CD4-positive, alpha-beta T cell (primary cell): ENCODE measurements around the gene ZNF784. TPM values are rescaled to one million over a fixed set of nuclear protein-coding genes. Genes with fewer than 3 reads are reported as not detected.

ENCODE experiments used
- ATAC-seq: fragments of 200-7000 bp; cut with Tn5 transposase; one replicate; pipeline ENCODE4 v1.10.0; 2022; ENCODE audit warnings: mild to moderate bottlenecking; ENCODE audit not compliant: poor library complexity
- CTCF ChIA-PET: fragments of 350-600 bp; sonication (Branson Sonifier 250); formaldehyde crosslinking; loops from one replicate; lab custom pipeline; 2021; ENCODE audit warnings: antibody characterized with exemption, inconsistent platforms; lab: Charles Lee
- POLR2A ChIA-PET: fragments of 350-600 bp; sonication (Branson Sonifier 250); formaldehyde crosslinking; loops from one replicate; lab custom pipeline; 2021; ENCODE audit warnings: antibody characterized with exemption, inconsistent platforms; lab: Charles Lee
- DNase-seq, 14 experiments: peaks; one replicate each; pipeline ENCODE4 v3.0.0-alpha.2; 2013 to 2020; ENCODE audit warnings: mixed read lengths in 2 of 14
- H3K27ac ChIP-seq, 2 donors: one replicate each; pipeline versions ENCODE4 v1.5.1 to v1.7.0; 2013; ENCODE audit warnings: low read length in 2 of 2, low read depth in 1 of 2, mild to moderate bottlenecking in 1 of 2
- H3K27me3 ChIP-seq, 2 experiments: 1 replicate in 1 of 2; 2 replicates in 1 of 2; pipeline versions ENCODE4 v1.6.1 to v1.7.0; 2013; ENCODE audit warnings: low read length in 2 of 2, control low read depth in 1 of 2, mild to moderate bottlenecking in 1 of 2, moderate library complexity in 1 of 2; ENCODE audit not compliant: insufficient read depth in 2 of 2, control insufficient read depth in 1 of 2
- H3K36me3 ChIP-seq: one replicate; pipeline ENCODE4 v1.6.1; 2013; ENCODE audit warnings: low read length, control low read depth; ENCODE audit not compliant: insufficient read depth
- H3K4me1 ChIP-seq: one replicate; pipeline ENCODE4 v1.6.1; 2013; ENCODE audit warnings: low read length, control low read depth; ENCODE audit not compliant: insufficient read depth
- H3K4me3 ChIP-seq: one replicate; pipeline ENCODE4 v1.5.1; 2013; ENCODE audit warnings: mild to moderate bottlenecking, low read length, moderate library complexity
- H3K9me3 ChIP-seq, 2 experiments: 1 replicate in 1 of 2; 2 replicates in 1 of 2; pipeline versions ENCODE4 v1.6.1 to v1.7.0; 2013; ENCODE audit warnings: low read length in 2 of 2, mild to moderate bottlenecking in 2 of 2, control low read depth in 1 of 2, moderate library complexity in 1 of 2; ENCODE audit not compliant: control insufficient read depth in 1 of 2, insufficient read depth in 1 of 2
- H3K27ac Mint-ChIP-seq: one replicate; pipeline ENCODE4 v1.8.0; 2020; ENCODE audit warnings: mixed read lengths
- H3K27me3 Mint-ChIP-seq: one replicate; pipeline ENCODE4 v1.8.0; 2021; ENCODE audit warnings: mixed read lengths
- H3K36me3 Mint-ChIP-seq: one replicate; pipeline ENCODE4 v1.8.0; 2021; ENCODE audit warnings: low read depth, mixed read lengths
- H3K4me1 Mint-ChIP-seq: one replicate; pipeline ENCODE4 v1.8.0; 2021; ENCODE audit warnings: low read depth, mixed read lengths
- H3K4me3 Mint-ChIP-seq: one replicate; pipeline ENCODE4 v1.8.0; 2020; ENCODE audit warnings: mild to moderate bottlenecking, mixed read lengths
- H3K9me3 Mint-ChIP-seq: one replicate; pipeline ENCODE4 v1.8.0; 2020; ENCODE audit warnings: mixed read lengths
- intact Hi-C, 2 experiments: fragments of 100-400 bp; cut with DNase I in 1 of 2; cut with micrococcal nuclease in 1 of 2; formaldehyde crosslinking; loops; one replicate each; pipeline versions ENCODE4 v1.15.1 to v1.9.0; 2023 to 2025; cut with DNase I, micrococcal nuclease
- total RNA-seq, 174 experiments: library from RNA in 2 of 174; stranded (reverse) in 2 of 174; gene quantifications; one replicate each; pipeline ENCODE4 v1.2.3 and lab custom pipeline; 2021 to 2026
- TF ChIP-seq, protein P1 (sequence below): fragments of 200-600 bp; IDR thresholded peaks from one replicate; pipeline ENCODE4 v1.8.0; 2022; ENCODE audit warnings: antibody characterized with exemption, mild to moderate bottlenecking

The ZNF784 gene
- total RNA-seq, 2 experiments from 2014 or later, result 11.2 to 11.8 TPM

GRCh38 chr19:55621673-55622231 is 2.6 kb downstream of the ZNF784 start:
- no peaks in the 10 kb centered on the region for H3K27me3 ChIP-seq
- H3K4me1 Mint-ChIP-seq, result peaks cover 51% of the 10 kb centered on the region
- POLR2A ChIA-PET, result no interaction called here

DNA sequence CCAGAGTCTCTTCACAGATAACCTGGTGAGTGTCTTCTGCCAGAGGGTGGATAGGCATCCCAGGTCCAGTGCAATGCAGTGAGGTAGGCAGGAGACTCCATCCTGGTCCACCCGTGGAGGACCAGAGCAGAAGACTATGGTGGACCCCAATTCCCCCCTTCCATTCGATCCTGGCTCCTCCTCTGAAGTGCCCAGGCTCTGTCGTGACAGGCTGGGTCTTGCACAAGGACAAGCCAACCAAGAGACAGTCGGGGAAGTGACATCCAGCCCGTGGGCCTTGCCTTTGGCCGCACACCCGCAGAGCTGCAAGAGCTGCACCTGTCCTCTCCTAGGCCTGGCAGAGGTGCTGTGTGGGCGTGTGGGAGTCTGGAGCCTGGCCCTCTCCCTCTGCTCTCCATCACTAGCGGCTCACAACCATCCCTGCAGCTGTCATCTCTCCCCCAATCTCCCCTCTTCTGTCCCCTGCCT is 3.1 kb downstream of the ZNF784 start:
- H3K27me3 ChIP-seq, result no peaks in the 10 kb centered on the region
- CTCF ChIA-PET, result interaction anchor here (4.8 kb wide), 1 partner anchor 15 kb away, joined by 28 read pairs; the partner anchor contains the start of gene ZNF865
- no peaks in the 10 kb centered on the region for H3K9me3 ChIP-seq
- H3K27ac ChIP-seq, result no peak overlapping the region
- ATAC-seq (no peak), DNase-seq (peak in 1 of 14 experiments; percentile 27)
- H3K36me3 ChIP-seq, result peaks cover 24% of the 10 kb centered on the region
- Mint-ChIP-seq H3K27ac (peak overlapping the region; percentile 61), H3K4me3 (no peak overlapping the region), H3K4me1 (peaks cover 46% of the 10 kb centered on the region), H3K9me3 (no peaks in the 10 kb centered on the region), H3K27me3 (no peaks in the 10 kb centered on the region), H3K36me3 (peaks cover 39% of the 10 kb centered on the region)
- TF ChIP-seq, protein P1, sequence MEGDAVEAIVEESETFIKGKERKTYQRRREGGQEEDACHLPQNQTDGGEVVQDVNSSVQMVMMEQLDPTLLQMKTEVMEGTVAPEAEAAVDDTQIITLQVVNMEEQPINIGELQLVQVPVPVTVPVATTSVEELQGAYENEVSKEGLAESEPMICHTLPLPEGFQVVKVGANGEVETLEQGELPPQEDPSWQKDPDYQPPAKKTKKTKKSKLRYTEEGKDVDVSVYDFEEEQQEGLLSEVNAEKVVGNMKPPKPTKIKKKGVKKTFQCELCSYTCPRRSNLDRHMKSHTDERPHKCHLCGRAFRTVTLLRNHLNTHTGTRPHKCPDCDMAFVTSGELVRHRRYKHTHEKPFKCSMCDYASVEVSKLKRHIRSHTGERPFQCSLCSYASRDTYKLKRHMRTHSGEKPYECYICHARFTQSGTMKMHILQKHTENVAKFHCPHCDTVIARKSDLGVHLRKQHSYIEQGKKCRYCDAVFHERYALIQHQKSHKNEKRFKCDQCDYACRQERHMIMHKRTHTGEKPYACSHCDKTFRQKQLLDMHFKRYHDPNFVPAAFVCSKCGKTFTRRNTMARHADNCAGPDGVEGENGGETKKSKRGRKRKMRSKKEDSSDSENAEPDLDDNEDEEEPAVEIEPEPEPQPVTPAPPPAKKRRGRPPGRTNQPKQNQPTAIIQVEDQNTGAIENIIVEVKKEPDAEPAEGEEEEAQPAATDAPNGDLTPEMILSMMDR, result no peak
- intact Hi-C loops, result no loop called here
- no peak overlapping the region for H3K4me3 ChIP-seq
- H3K4me1 ChIP-seq, result peaks cover 42% of the 10 kb centered on the region
- POLR2A ChIA-PET, result interaction anchor here (2.6 kb wide), 1 partner anchor 15 kb away, joined by 16 read pairs; the partner anchor contains the start of gene ZNF865

More at GRCh38 chr19:55621673-55622231, 2.6 kb downstream of the ZNF784 start:
- Mint-ChIP-seq H3K27ac (no peak overlapping the region), H3K4me3 (no peak overlapping the region), H3K9me3 (no peaks in the 10 kb centered on the region), H3K36me3 (peaks cover 37% of the 10 kb centered on the region), H3K27me3 (no peaks in the 10 kb centered on the region)
- H3K4me1 ChIP-seq, result peaks cover 47% of the 10 kb centered on the region
- DNase-seq (peak in 1 of 14 experiments; percentile 39), ATAC-seq (no peak)
- TF ChIP-seq, protein P1, result no peak
- H3K4me3 ChIP-seq, result no peak overlapping the region
- H3K9me3 ChIP-seq, result no peaks in the 10 kb centered on the region
- intact Hi-C loops, result no loop called here
- H3K27ac ChIP-seq, result no peak overlapping the region
- CTCF ChIA-PET, result interaction anchor here (1.1 to 4.8 kb wide), 2 partner anchors 9 to 16 kb away, joined by 3 to 28 read pairs; partner anchors contain the start of gene ZNF865
- peaks cover 19% of the 10 kb centered on the region for H3K36me3 ChIP-seq

- H3K27me3 ChIP-seq, result no peaks in the 10 kb centered on the region
- ATAC-seq (no peak), DNase-seq (peak in 4 of 14 experiments; percentile 31 to 66 (median 50))
- peaks cover 27% of the 10 kb centered on the region for H3K36me3 ChIP-seq
- H3K27ac Mint-ChIP-seq, result peak overlapping the region; percentile 61
- H3K36me3 Mint-ChIP-seq, result peaks cover 39% of the 10 kb centered on the region
- peak overlapping the region; percentile 38 for H3K4me3 Mint-ChIP-seq
- POLR2A ChIA-PET, result interaction anchor here (1.5 to 2.6 kb wide), 2 partner anchors 14 to 21 kb away, joined by 7 to 16 read pairs; partner anchors contain the start of genes FIZ1, ZNF524 and ZNF865
- H3K4me1 Mint-ChIP-seq, result peaks cover 40% of the 10 kb centered on the region
- no peak overlapping the region for H3K4me3 ChIP-seq
- CTCF ChIA-PET, result interaction anchor here (0.5 to 4.8 kb wide), 2 partner anchors 15 to 61 kb away, joined by 3 to 28 read pairs; partner anchors contain the start of gene ZNF865
- intact Hi-C loops, result no loop called here
- H3K9me3 ChIP-seq, result no peaks in the 10 kb centered on the region
- no peaks in the 10 kb centered on the region for H3K9me3 Mint-ChIP-seq
- H3K27ac ChIP-seq, result no peak overlapping the region
- H3K27me3 Mint-ChIP-seq, result no peaks in the 10 kb centered on the region
- H3K4me1 ChIP-seq, result peaks cover 35% of the 10 kb centered on the region
- TF ChIP-seq, protein P1, result no peak
Observed at GRCh38 chr19:55620410-55621204, 3.8 kb downstream of the ZNF784 start.
